ENCODE results near the gene IQCM. TPM values are rescaled to one million over a fixed set of nuclear protein-coding genes. Genes with fewer than 3 reads are reported as not detected.

IQCM gene
- total RNA-seq, 1 donor from 2014 or later = not detected

- H3K36me3 Mint-ChIP-seq (ENCODE audit: low read depth) = no peaks in the 10 kb centered on the region
- intact Hi-C loops (cut with micrococcal nuclease) = no loop called here
- H3K9me3 Mint-ChIP-seq = peaks cover 2% of the 10 kb centered on the region
- no peak overlapping the region for H3K27ac Mint-ChIP-seq
- no peak overlapping the region for H3K4me3 Mint-ChIP-seq
- no peaks in the 10 kb centered on the region for H3K4me1 Mint-ChIP-seq
- ATAC-seq (ENCODE audit: low read depth) (no peak), DNase-seq (no peak)
- ChIA-PET CTCF (no interaction called here), POLR2A (no interaction called here)
- H3K27me3 Mint-ChIP-seq = no peaks in the 10 kb centered on the region
- TF ChIP-seq, protein P1, sequence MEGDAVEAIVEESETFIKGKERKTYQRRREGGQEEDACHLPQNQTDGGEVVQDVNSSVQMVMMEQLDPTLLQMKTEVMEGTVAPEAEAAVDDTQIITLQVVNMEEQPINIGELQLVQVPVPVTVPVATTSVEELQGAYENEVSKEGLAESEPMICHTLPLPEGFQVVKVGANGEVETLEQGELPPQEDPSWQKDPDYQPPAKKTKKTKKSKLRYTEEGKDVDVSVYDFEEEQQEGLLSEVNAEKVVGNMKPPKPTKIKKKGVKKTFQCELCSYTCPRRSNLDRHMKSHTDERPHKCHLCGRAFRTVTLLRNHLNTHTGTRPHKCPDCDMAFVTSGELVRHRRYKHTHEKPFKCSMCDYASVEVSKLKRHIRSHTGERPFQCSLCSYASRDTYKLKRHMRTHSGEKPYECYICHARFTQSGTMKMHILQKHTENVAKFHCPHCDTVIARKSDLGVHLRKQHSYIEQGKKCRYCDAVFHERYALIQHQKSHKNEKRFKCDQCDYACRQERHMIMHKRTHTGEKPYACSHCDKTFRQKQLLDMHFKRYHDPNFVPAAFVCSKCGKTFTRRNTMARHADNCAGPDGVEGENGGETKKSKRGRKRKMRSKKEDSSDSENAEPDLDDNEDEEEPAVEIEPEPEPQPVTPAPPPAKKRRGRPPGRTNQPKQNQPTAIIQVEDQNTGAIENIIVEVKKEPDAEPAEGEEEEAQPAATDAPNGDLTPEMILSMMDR (IDR thresholded peaks at IDR 0.05) = no peak
Observed at GRCh38 chr4:149465955-149466354, 349.7 kb downstream of the IQCM start.

DNA sequence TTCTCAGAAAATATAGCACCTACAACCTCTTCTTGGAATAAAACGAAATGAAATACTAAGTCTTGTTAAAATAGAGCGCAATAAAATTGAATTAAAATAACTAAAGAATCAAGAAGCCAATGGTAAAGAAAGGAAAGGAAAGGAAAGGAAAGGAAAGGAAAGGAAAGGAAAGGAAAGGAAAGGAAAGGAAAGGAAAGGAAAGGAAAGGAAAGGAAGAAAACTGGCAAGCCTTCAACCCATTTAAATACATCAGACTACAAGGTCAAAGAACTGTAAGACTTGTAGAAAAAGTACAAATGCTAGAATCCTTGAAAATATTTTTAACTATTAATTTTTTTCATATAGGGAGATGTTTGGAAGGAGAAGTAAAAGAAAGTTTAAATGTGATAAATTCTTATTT is 372.1 kb downstream of the IQCM start:
- ATAC-seq (ENCODE audit: low read depth) (no peak), DNase-seq (no peak)
- no peak overlapping the region for H3K27ac Mint-ChIP-seq
- no peaks in the 10 kb centered on the region for H3K4me1 Mint-ChIP-seq
- TF ChIP-seq, protein P1 (IDR thresholded peaks at IDR 0.05) = no peak
- H3K4me3 Mint-ChIP-seq = no peak overlapping the region
- no peaks in the 10 kb centered on the region for H3K36me3 Mint-ChIP-seq (ENCODE audit: low read depth)
- H3K27me3 Mint-ChIP-seq = no peaks in the 10 kb centered on the region
- no peaks in the 10 kb centered on the region for H3K9me3 Mint-ChIP-seq
- ChIA-PET POLR2A (no interaction called here), CTCF (no interaction called here)
- intact Hi-C loops (cut with micrococcal nuclease) = no loop called here

- H3K27me3 Mint-ChIP-seq = no peaks in the 10 kb centered on the region
- no peaks in the 10 kb centered on the region for H3K9me3 Mint-ChIP-seq
- ChIA-PET POLR2A (no interaction called here), CTCF (no interaction called here)
- intact Hi-C loops (cut with micrococcal nuclease) = no loop called here
- TF ChIP-seq, protein P1 (IDR thresholded peaks at IDR 0.05) = no peak
- no peaks in the 10 kb centered on the region for H3K4me1 Mint-ChIP-seq
- H3K36me3 Mint-ChIP-seq (ENCODE audit: low read depth) = no peaks in the 10 kb centered on the region
- ATAC-seq (ENCODE audit: low read depth) = no peak
- H3K27ac Mint-ChIP-seq = no peak overlapping the region
- no peak overlapping the region for H3K4me3 Mint-ChIP-seq
- DNase-seq = no peak
Observed at GRCh38 chr4:149441338-149441737, 374.3 kb downstream of the IQCM start.

GRCh38 chr4:149426461-149426860 is 389.2 kb downstream of the IQCM start:
- TF ChIP-seq, protein P1 (IDR thresholded peaks at IDR 0.05) = no peak
- H3K27ac Mint-ChIP-seq = no peak overlapping the region
- no peaks in the 10 kb centered on the region for H3K4me1 Mint-ChIP-seq
- CTCF ChIA-PET = no interaction called here
- ATAC-seq (ENCODE audit: low read depth) = no peak
- no peaks in the 10 kb centered on the region for H3K36me3 Mint-ChIP-seq (ENCODE audit: low read depth)
- DNase-seq = no peak
- POLR2A ChIA-PET = no interaction called here
- H3K27me3 Mint-ChIP-seq = no peaks in the 10 kb centered on the region
- H3K9me3 Mint-ChIP-seq = no peaks in the 10 kb centered on the region
- intact Hi-C loops (cut with micrococcal nuclease) = no loop called here
- H3K4me3 Mint-ChIP-seq = no peak overlapping the region

DNA sequence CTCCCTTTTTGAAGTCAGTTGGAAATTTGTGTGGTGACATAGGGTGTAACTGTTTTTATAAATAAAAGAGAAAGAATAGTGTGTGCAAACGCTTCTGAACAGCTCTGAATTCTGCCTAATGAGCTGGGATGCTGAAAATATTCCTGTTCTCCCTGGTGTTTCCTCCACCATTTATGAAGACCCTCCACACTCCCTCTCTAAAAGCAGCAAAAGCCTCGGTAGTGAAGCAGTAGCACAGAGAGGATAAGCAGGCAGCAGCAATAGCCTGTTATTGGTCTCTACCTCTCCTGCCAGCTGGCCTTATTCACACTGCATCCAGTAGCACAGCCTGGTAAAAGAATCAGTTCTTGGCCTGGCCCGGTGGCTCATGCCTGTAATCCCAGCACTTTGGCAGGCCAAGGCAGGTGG is 406.1 kb downstream of the IQCM start:
- H3K27me3 Mint-ChIP-seq = no peaks in the 10 kb centered on the region
- H3K4me1 Mint-ChIP-seq = no peaks in the 10 kb centered on the region
- DNase-seq (no peak), ATAC-seq (ENCODE audit: low read depth) (no peak)
- H3K9me3 Mint-ChIP-seq = peaks cover 2% of the 10 kb centered on the region
- TF ChIP-seq, protein P1 (IDR thresholded peaks at IDR 0.05) = no peak
- ChIA-PET CTCF (no interaction called here), POLR2A (no interaction called here)
- no peak overlapping the region for H3K4me3 Mint-ChIP-seq
- intact Hi-C loops (cut with micrococcal nuclease) = no loop called here
- no peak overlapping the region for H3K27ac Mint-ChIP-seq
- no peaks in the 10 kb centered on the region for H3K36me3 Mint-ChIP-seq (ENCODE audit: low read depth)
